Upper lobe of left lung (tissue), 6 donors: Measurements from ENCODE around the gene ZNF30. TPM values are rescaled to one million over a fixed set of nuclear protein-coding genes. Genes with fewer than 3 reads are reported as not detected.
A peak's percentile ranks its signal among the peaks of the same experiment; 100 is the strongest.

Source experiments
- ATAC-seq, 2 donors: fragments of 200-7000 bp; cut with Tn5 transposase; one replicate each; pipeline ENCODE4 v1.9.1; 2022; ENCODE audit warnings: mild to moderate bottlenecking in 2 of 2, moderate library complexity in 2 of 2; ENCODE audit not compliant: low FRiP score in 2 of 2
- DNase-seq, 2 donors: peaks; one replicate each; pipeline ENCODE4 v3.0.0-alpha.2; 2019 to 2020
- H3K27ac ChIP-seq, 4 donors: fragments of 200-600 bp; sonication (generic); one replicate each; pipeline ENCODE4 v1.5.1; 2016 to 2019
- H3K27me3 ChIP-seq, 4 donors: fragments of 200-600 bp; sonication (generic); one replicate each; pipeline ENCODE4 v1.5.1; 2017 to 2019
- H3K36me3 ChIP-seq, 4 donors: fragments of 200-600 bp; sonication (generic); one replicate each; pipeline ENCODE4 v1.5.1; 2016 to 2019
- H3K4me1 ChIP-seq, 4 donors: fragments of 200-600 bp; sonication (generic); one replicate each; pipeline ENCODE4 v1.5.1; 2018 to 2019
- H3K4me3 ChIP-seq, 4 donors: fragments of 200-600 bp; sonication (generic); one replicate each; pipeline ENCODE4 v1.5.1; 2017 to 2019; ENCODE audit warnings: mild to moderate bottlenecking in 2 of 4, moderate library complexity in 1 of 4
- H3K9me3 ChIP-seq, 4 donors: fragments of 200-600 bp; sonication (generic); one replicate each; pipeline ENCODE4 v1.5.1; 2018 to 2019
- CTCF ChIP-seq, 6 experiments: fragments of 450-650 bp in 4 of 6; fragments of 200-600 bp in 2 of 6; sonication (generic) in 2 of 6; IDR thresholded peaks; one replicate each; pipeline ENCODE4 v1.5.1; 2016 to 2019; ENCODE audit warnings: antibody characterized with exemption in 6 of 6
- EP300 ChIP-seq, 4 donors: sonication (generic); formaldehyde crosslinking; IDR thresholded peaks; one replicate each; pipeline ENCODE4 v1.5.1; 2017; ENCODE audit warnings: antibody characterized with exemption in 4 of 4, control low read depth in 2 of 4
- POLR2A ChIP-seq, 4 donors: fragments of 450-650 bp; IDR thresholded peaks; one replicate each; pipeline ENCODE4 v1.5.1; 2016 to 2017; ENCODE audit warnings: antibody characterized with exemption in 4 of 4, mild to moderate bottlenecking in 2 of 4
- POLR2AphosphoS5 ChIP-seq, 2 donors: sonication (generic); formaldehyde crosslinking; IDR thresholded peaks; one replicate each; pipeline ENCODE4 v1.5.1; 2017; ENCODE audit warnings: antibody characterized with exemption in 2 of 2
- WGBS, 2 donors: methylation state at CpG; one replicate each; pipeline ENCODE4 v1.1.5; 2017 to 2018; 5-methylcytosine and 5-hydroxymethylcytosine counted together
- total RNA-seq, 6 donors: library from RNA; depleted of rRNA in 4 of 6; stranded (reverse); fragments of >200 nt in 4 of 6; gene quantifications; one replicate each; pipeline versions ENCODE4 v1.1.0 to v1.2.1, GENCODE V29; 2016 to 2021
- donor health status: DM: no; HTN: no; CAD: no; lungs with moderate emphysema.
- donor health status: DM: no; HTN: yes; CAD: no; lungs with severe emphysema.

ZNF30 gene
- total RNA-seq, 6 donors from 2014 or later = 2.1 to 15.7 (median 3.2) TPM

GRCh38 chr19:34960103-34960805 is 33.6 kb downstream of the ZNF30 start:
- DNase-seq (no peak), ATAC-seq (no peak)
- TF ChIP-seq POLR2A (IDR thresholded peaks at IDR 0.05) (no peak), EP300 (IDR thresholded peaks at IDR 0.05) (no peak), CTCF (IDR thresholded peaks at IDR 0.05) (no peak), POLR2AphosphoS5 (IDR thresholded peaks at IDR 0.05) (no peak)
- no peaks in the 10 kb centered on the region for H3K27me3 ChIP-seq
- H3K9me3 ChIP-seq = peaks cover 46 to 61% (median 58%) of the 10 kb centered on the region in 4 donors
- peaks cover 9 to 28% (median 23%) of the 10 kb centered on the region in 4 donors for H3K4me1 ChIP-seq
- WGBS, 2 donors = 91 to 95% methylated on average over 8 of the region's 8 CpGs
- no peak overlapping the region for H3K4me3 ChIP-seq
- H3K36me3 ChIP-seq = peaks cover 20 to 61% (median 50%) of the 10 kb centered on the region in 4 donors
- no peak overlapping the region for H3K27ac ChIP-seq

- Histone ChIP-seq H3K4me3 (peak overlapping the region in 2 of 4 donors; percentile 91 to 97), H3K27ac (peak overlapping the region in 3 of 4 donors; percentile 37 to 85 (median 83)), H3K27me3 (no peaks in the 10 kb centered on the region), H3K36me3 (peaks cover 20 to 53% (median 46%) of the 10 kb centered on the region in 4 donors), H3K9me3 (peaks cover 40 to 57% (median 51%) of the 10 kb centered on the region in 4 donors), H3K4me1 (peaks cover 9 to 28% (median 23%) of the 10 kb centered on the region in 4 donors)
- 95% methylated on average over 8 to 12 of the region's 12 CpGs for WGBS, 2 donors
- ATAC-seq (no peak), DNase-seq (no peak)
- TF ChIP-seq POLR2AphosphoS5 (IDR thresholded peaks at IDR 0.05) = no peak
- no peak for TF ChIP-seq POLR2A (IDR thresholded peaks at IDR 0.05)
- TF ChIP-seq CTCF (IDR thresholded peaks at IDR 0.05) = no peak
- TF ChIP-seq EP300 (IDR thresholded peaks at IDR 0.05) = no peak
Observed at GRCh38 chr19:34960940-34961679, 34.4 kb downstream of the ZNF30 start.

GRCh38 chr19:34961775-34962686 is 35.3 kb downstream of the ZNF30 start:
- peaks cover 35 to 48% (median 41%) of the 10 kb centered on the region in 4 donors for H3K9me3 ChIP-seq
- 60 to 61% methylated on average over 5 of the region's 5 CpGs for WGBS, 2 donors
- ATAC-seq = peak in 1 of 2 donors; percentile 31
- H3K27ac ChIP-seq = peak overlapping the region; percentile 37 to 85 (median 84)
- peaks cover 9 to 28% (median 23%) of the 10 kb centered on the region in 4 donors for H3K4me1 ChIP-seq
- H3K4me3 ChIP-seq = peak overlapping the region; percentile 11 to 97 (median 86)
- no peak for DNase-seq
- no peaks in the 10 kb centered on the region for H3K27me3 ChIP-seq
- H3K36me3 ChIP-seq = peaks cover 20 to 43% (median 39%) of the 10 kb centered on the region in 4 donors
- peak; percentile 89 to 94 for TF ChIP-seq POLR2AphosphoS5 (IDR thresholded peaks at IDR 0.05)
- no peak for TF ChIP-seq POLR2A (IDR thresholded peaks at IDR 0.05)
- TF ChIP-seq EP300 (IDR thresholded peaks at IDR 0.05) = peak in 3 of 4 donors; percentile 44 to 95 (median 93)
- TF ChIP-seq CTCF (IDR thresholded peaks at IDR 0.05) = no peak

GRCh38 chr19:34962687-34963572 is 36.2 kb downstream of the ZNF30 start:
- peaks cover 26 to 39% (median 35%) of the 10 kb centered on the region in 4 donors for H3K9me3 ChIP-seq
- peaks cover 20 to 34% (median 30%) of the 10 kb centered on the region in 4 donors for H3K36me3 ChIP-seq
- H3K27ac ChIP-seq = peak overlapping the region; percentile 70 to 94 (median 85)
- DNase-seq (no peak), ATAC-seq (peak in 1 of 2 donors; percentile 10)
- no peaks in the 10 kb centered on the region for H3K27me3 ChIP-seq
- H3K4me3 ChIP-seq = peak overlapping the region; percentile 82 to 97 (median 94)
- TF ChIP-seq EP300 (IDR thresholded peaks at IDR 0.05) (no peak), POLR2AphosphoS5 (IDR thresholded peaks at IDR 0.05) (no peak), CTCF (IDR thresholded peaks at IDR 0.05) (no peak), POLR2A (IDR thresholded peaks at IDR 0.05) (no peak)
- WGBS, 2 donors = 21 to 26% methylated on average over 12 to 14 of the region's 14 CpGs
- peaks cover 9 to 28% (median 23%) of the 10 kb centered on the region in 4 donors for H3K4me1 ChIP-seq
